Cortex of kidney (tissue), 1 donor: Measurements from ENCODE around the gene ARID1B.

Experiments
- DNase-seq: peaks from one replicate; lab custom pipeline; 2025; lab: John Stamatoyannopoulos, UW

ARID1B gene

GRCh38 chr6:157054531-157054979 is 277.4 kb downstream of the ARID1B start:
- DNase-seq, result no peak

- DNase-seq, result no peak
Measured at GRCh38 chr6:157055863-157056262, 278.7 kb downstream of the ARID1B start.

- no peak for DNase-seq
Measured at GRCh38 chr6:157056275-157056674, 279.1 kb downstream of the ARID1B start.

GRCh38 chr6:157058574-157058973 is 281.4 kb downstream of the ARID1B start:
- no peak for DNase-seq

GRCh38 chr6:157059781-157060180 is 282.6 kb downstream of the ARID1B start:
- no peak for DNase-seq

- DNase-seq, result no peak
Measured at GRCh38 chr6:157060440-157060952, 283.3 kb downstream of the ARID1B start.

GRCh38 chr6:157061770-157062594 is 284.8 kb downstream of the ARID1B start:
- DNase-seq, result no peak

GRCh38 chr6:157063176-157063905 is 286.2 kb downstream of the ARID1B start:
- DNase-seq, result no peak

GRCh38 chr6:157063923-157064322 is 286.7 kb downstream of the ARID1B start:
- no peak for DNase-seq

GRCh38 chr6:157064502-157064901 is 287.3 kb downstream of the ARID1B start:
- no peak for DNase-seq

GRCh38 chr6:157065366-157065765 is 288.2 kb downstream of the ARID1B start:
- no peak for DNase-seq

GRCh38 chr6:157066781-157067491 is 289.8 kb downstream of the ARID1B start:
- DNase-seq, result no peak

GRCh38 chr6:157067507-157067906 is 290.3 kb downstream of the ARID1B start:
- no peak for DNase-seq

GRCh38 chr6:157068691-157069324 is 291.6 kb downstream of the ARID1B start:
- DNase-seq, result no peak

- no peak for DNase-seq
Measured at GRCh38 chr6:157069585-157069984, 292.4 kb downstream of the ARID1B start.

- no peak for DNase-seq
Measured at GRCh38 chr6:157070403-157071107, 293.4 kb downstream of the ARID1B start.

GRCh38 chr6:157072128-157072527 is 294.9 kb downstream of the ARID1B start:
- no peak for DNase-seq

GRCh38 chr6:157073596-157073995 is 296.4 kb downstream of the ARID1B start:
- DNase-seq, result no peak

- DNase-seq, result no peak
Measured at GRCh38 chr6:157074969-157075368, 297.8 kb downstream of the ARID1B start.

- DNase-seq, result no peak
Measured at GRCh38 chr6:157075549-157076450, 298.6 kb downstream of the ARID1B start.
